CD14-positive monocyte (primary cell): ENCODE measurements around the gene CCDC180. TPM values are rescaled to one million over a fixed set of nuclear protein-coding genes. Genes with fewer than 3 reads are reported as not detected.
A peak's percentile ranks its signal among the peaks of the same experiment; 100 is the strongest.

Experiments
- DNase-seq, 3 donors: peaks; one replicate each; pipeline ENCODE4 v3.0.0-alpha.2; 2011 to 2022
- H2AFZ ChIP-seq: 2 replicates; pipeline ENCODE4 v1.6.0; 2012; ENCODE audit warnings: mild to moderate bottlenecking, low read depth, low read length, inconsistent platforms; ENCODE audit not compliant: insufficient read depth, poor library complexity, severe bottlenecking
- H3K27ac ChIP-seq, 2 donors: 1 replicate in 1 of 2; 2 replicates in 1 of 2; pipeline ENCODE4 v1.5.1; 2012 to 2013; ENCODE audit warnings: low read length in 2 of 2, control low read depth in 1 of 2, inconsistent platforms in 1 of 2, low read depth in 1 of 2, mild to moderate bottlenecking in 1 of 2
- H3K27me3 ChIP-seq, 2 donors: one replicate each; pipeline versions ENCODE4 v1.6.0 to v1.6.1; 2011 to 2013; ENCODE audit warnings: low read length in 2 of 2; ENCODE audit not compliant: control insufficient read depth in 2 of 2, insufficient read depth in 2 of 2
- H3K36me3 ChIP-seq, 2 donors: replicated peaks in 1 of 2; 1 replicate in 1 of 2; 2 replicates in 1 of 2; pipeline versions ENCODE4 v1.5.1 to v1.6.1; 2012 to 2013; ENCODE audit warnings: low read length in 2 of 2, control low read depth in 1 of 2, inconsistent platforms in 1 of 2, mild to moderate bottlenecking in 1 of 2; ENCODE audit not compliant: insufficient read depth in 2 of 2, control insufficient read depth in 1 of 2
- H3K4me1 ChIP-seq, 2 donors: 1 replicate in 1 of 2; 2 replicates in 1 of 2; pipeline versions ENCODE4 v1.5.1 to v1.6.1; 2012 to 2013; ENCODE audit warnings: low read length in 2 of 2, control low read depth in 1 of 2, inconsistent platforms in 1 of 2, mild to moderate bottlenecking in 1 of 2, moderate library complexity in 1 of 2; ENCODE audit not compliant: insufficient read depth in 2 of 2, control insufficient read depth in 1 of 2
- H3K4me2 ChIP-seq: replicated peaks from 2 replicates; pipeline ENCODE3; 2012; ENCODE audit warnings: low read length, moderate library complexity, mild to moderate bottlenecking; ENCODE audit not compliant: poor library complexity, severe bottlenecking; ENCODE audit errors: extremely low read depth
- H3K4me3 ChIP-seq, 3 experiments: fragments of 200-600 bp in 1 of 3; sonication (generic) in 1 of 3; replicated peaks in 1 of 3; 1 replicate in 2 of 3; 2 replicates in 1 of 3; pipeline ENCODE4 v1.5.1; 2011 to 2013; ENCODE audit warnings: low read length in 3 of 3, mild to moderate bottlenecking in 3 of 3, control low read depth in 2 of 3, low read depth in 2 of 3, inconsistent platforms in 1 of 3, moderate library complexity in 1 of 3
- H3K79me2 ChIP-seq: 2 replicates; pipeline ENCODE4 v1.6.0; 2012; ENCODE audit warnings: mild to moderate bottlenecking, control low read depth, inconsistent platforms, low read length, moderate library complexity; ENCODE audit not compliant: insufficient read depth
- H3K9ac ChIP-seq: 2 replicates; pipeline ENCODE4 v1.6.0; 2017; ENCODE audit warnings: low read length, mild to moderate bottlenecking; ENCODE audit not compliant: insufficient read depth, poor library complexity, severe bottlenecking
- H3K9me3 ChIP-seq, 2 donors: replicated peaks in 1 of 2; 1 replicate in 1 of 2; 2 replicates in 1 of 2; pipeline versions ENCODE4 v1.5.1 to v1.6.1; 2012 to 2013; ENCODE audit warnings: low read length in 2 of 2, control low read depth in 1 of 2; ENCODE audit not compliant: control insufficient read depth in 1 of 2, insufficient read depth in 1 of 2
- H4K20me1 ChIP-seq: 2 replicates; pipeline ENCODE4 v1.6.0; 2012; ENCODE audit warnings: mild to moderate bottlenecking, low read length, control low read depth, moderate library complexity; ENCODE audit not compliant: insufficient read depth
- H3K27ac Mint-ChIP-seq, 7 donors: one replicate each; pipeline ENCODE4 v1.8.0; 2020; ENCODE audit warnings: mild to moderate bottlenecking in 7 of 7, mixed read lengths in 7 of 7, moderate library complexity in 6 of 7, inconsistent platforms in 2 of 7
- H3K27me3 Mint-ChIP-seq, 3 donors: one replicate each; pipeline ENCODE4 v1.8.0; 2021 to 2022; ENCODE audit warnings: low read depth in 3 of 3, mild to moderate bottlenecking in 3 of 3, mixed read lengths in 3 of 3, moderate library complexity in 3 of 3, inconsistent platforms in 1 of 3
- H3K36me3 Mint-ChIP-seq, 2 donors: one replicate each; pipeline ENCODE4 v1.8.0; 2020; ENCODE audit warnings: mixed read lengths in 2 of 2, inconsistent platforms in 1 of 2, mild to moderate bottlenecking in 1 of 2
- H3K4me1 Mint-ChIP-seq: one replicate; pipeline ENCODE4 v1.8.0; 2020; ENCODE audit warnings: mild to moderate bottlenecking, mixed read lengths
- H3K4me3 Mint-ChIP-seq, 2 donors: one replicate each; pipeline ENCODE4 v1.8.0; 2020; ENCODE audit warnings: mild to moderate bottlenecking in 2 of 2, mixed read lengths in 2 of 2, moderate library complexity in 1 of 2
- H3K9me3 Mint-ChIP-seq, 7 donors: one replicate each; pipeline ENCODE4 v1.8.0; 2020 to 2022; ENCODE audit warnings: mixed read lengths in 7 of 7, mild to moderate bottlenecking in 6 of 7, moderate library complexity in 6 of 7, inconsistent platforms in 2 of 7
- WGBS: methylation state at CpG from one replicate; pipeline ENCODE4 v1.1.5; 2013; ENCODE audit warnings: missing lambda C conversion rate; ENCODE audit not compliant: insufficient coverage; 5-methylcytosine and 5-hydroxymethylcytosine counted together
- intact Hi-C, 2 donors: fragments of 100-400 bp; cut with micrococcal nuclease; formaldehyde crosslinking; loops; one replicate each; pipeline versions ENCODE4 v1.15.0 to v1.15.1; 2023
- polyA plus RNA-seq, 3 donors: library from polyadenylated mRNA; depleted of rRNA in 1 of 3; unstranded in 2 of 3; stranded (reverse) in 1 of 3; fragments of 300-500 nt in 2 of 3; fragments of >200 nt in 1 of 3; fragmentation: Illumina TruSeq in 2 of 3; gene quantifications; 1 replicate in 2 of 3; 2 replicates in 1 of 3; pipeline ENCODE4 v1.2.3, GENCODE V29; 2012 to 2021
- TF ChIP-seq, protein P1 (sequence below): fragments of 200-600 bp; IDR thresholded peaks from one replicate; pipeline ENCODE4 v1.8.0; 2022; ENCODE audit warnings: antibody characterized with exemption, mild to moderate bottlenecking

CCDC180 gene
- polyA plus RNA-seq, 3 donors, result 0.24 to 1.3 TPM; not detected in 1

DNA sequence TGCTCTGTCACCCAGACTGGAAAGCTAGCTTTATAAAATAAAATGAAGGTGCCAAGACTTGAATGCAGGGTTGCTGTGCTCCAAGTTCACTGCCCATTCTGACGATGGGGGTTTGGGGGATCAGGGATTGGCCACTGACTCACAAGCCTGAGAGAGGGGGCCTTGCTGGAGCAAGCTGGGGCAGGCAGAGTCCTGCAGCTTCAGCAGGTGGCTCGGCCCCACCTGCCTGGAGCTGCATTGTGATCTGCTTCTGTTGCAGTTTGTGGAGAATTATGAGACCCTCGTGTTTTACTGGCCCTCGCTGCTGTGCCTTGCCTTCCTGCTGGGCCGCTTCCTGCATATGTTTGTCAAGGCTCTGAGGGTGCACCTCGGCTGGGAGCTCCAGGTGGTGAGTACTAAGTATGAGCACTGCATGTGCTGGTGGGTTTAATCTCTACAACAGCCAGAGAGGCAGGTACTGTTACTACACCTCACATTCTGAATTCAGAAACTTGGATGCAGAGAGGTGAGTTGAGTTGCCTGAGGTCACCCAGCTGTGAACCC, 31.1 kb upstream of the CCDC180 start:
- Histone ChIP-seq H3K4me3 (no peak overlapping the region), H3K27me3 (no peaks in the 10 kb centered on the region), H3K9me3 (no peaks in the 10 kb centered on the region), H3K27ac (no peak overlapping the region), H3K9ac (no peak overlapping the region), H4K20me1 (no peaks in the 10 kb centered on the region), H3K36me3 (peaks cover 10 to 40% of the 10 kb centered on the region in 2 donors), H3K4me2 (no peak overlapping the region), H2AFZ (no peak overlapping the region), H3K4me1 (no peaks in the 10 kb centered on the region), H3K79me2 (no peaks in the 10 kb centered on the region)
- Mint-ChIP-seq H3K27me3 (no peaks in the 10 kb centered on the region), H3K4me3 (no peak overlapping the region), H3K9me3 (peaks cover 0 to 6% (median 0%) of the 10 kb centered on the region in 7 donors), H3K4me1 (peaks cover 1% of the 10 kb centered on the region), H3K27ac (peak overlapping the region in 1 of 7 donors; percentile 10), H3K36me3 (peaks cover 24 to 46% of the 10 kb centered on the region in 2 donors)
- intact Hi-C loops, result no loop called here
- 97% methylated on average over 5 of the region's 6 CpGs for WGBS
- TF ChIP-seq, protein P1, sequence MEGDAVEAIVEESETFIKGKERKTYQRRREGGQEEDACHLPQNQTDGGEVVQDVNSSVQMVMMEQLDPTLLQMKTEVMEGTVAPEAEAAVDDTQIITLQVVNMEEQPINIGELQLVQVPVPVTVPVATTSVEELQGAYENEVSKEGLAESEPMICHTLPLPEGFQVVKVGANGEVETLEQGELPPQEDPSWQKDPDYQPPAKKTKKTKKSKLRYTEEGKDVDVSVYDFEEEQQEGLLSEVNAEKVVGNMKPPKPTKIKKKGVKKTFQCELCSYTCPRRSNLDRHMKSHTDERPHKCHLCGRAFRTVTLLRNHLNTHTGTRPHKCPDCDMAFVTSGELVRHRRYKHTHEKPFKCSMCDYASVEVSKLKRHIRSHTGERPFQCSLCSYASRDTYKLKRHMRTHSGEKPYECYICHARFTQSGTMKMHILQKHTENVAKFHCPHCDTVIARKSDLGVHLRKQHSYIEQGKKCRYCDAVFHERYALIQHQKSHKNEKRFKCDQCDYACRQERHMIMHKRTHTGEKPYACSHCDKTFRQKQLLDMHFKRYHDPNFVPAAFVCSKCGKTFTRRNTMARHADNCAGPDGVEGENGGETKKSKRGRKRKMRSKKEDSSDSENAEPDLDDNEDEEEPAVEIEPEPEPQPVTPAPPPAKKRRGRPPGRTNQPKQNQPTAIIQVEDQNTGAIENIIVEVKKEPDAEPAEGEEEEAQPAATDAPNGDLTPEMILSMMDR, result no peak
- no peak for DNase-seq

DNA sequence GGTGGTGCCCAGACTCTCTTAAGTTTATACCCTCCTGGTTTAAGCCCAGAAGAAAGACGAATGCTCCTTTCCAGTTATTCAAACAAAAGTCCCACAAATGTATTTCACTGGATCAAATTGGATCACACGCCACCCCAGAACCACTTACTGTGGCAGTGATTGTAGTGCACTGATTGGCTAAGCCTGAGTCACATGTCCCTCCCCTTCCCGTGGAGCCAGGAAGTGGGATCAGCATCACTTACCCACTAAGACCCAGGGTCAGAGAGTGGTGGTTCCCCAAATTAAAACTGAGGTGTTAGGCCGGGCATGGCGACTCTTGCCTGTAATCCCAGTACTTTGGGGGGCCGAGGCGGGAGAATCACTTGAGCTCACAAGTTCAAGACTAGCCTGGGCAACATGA, 29.5 kb upstream of the CCDC180 start:
- Histone ChIP-seq H3K4me1 (no peaks in the 10 kb centered on the region), H3K4me3 (no peak overlapping the region), H3K9me3 (no peaks in the 10 kb centered on the region), H2AFZ (no peak overlapping the region), H4K20me1 (no peaks in the 10 kb centered on the region), H3K27me3 (no peaks in the 10 kb centered on the region), H3K9ac (no peak overlapping the region), H3K27ac (no peak overlapping the region), H3K79me2 (no peaks in the 10 kb centered on the region), H3K4me2 (no peak overlapping the region), H3K36me3 (peaks cover 13 to 46% of the 10 kb centered on the region in 2 donors)
- WGBS, result 100% methylated on average over 6 of the region's 7 CpGs
- intact Hi-C loops, result no loop called here
- DNase-seq, result no peak
- TF ChIP-seq, protein P1, result no peak
- peaks cover 0 to 6% (median 0%) of the 10 kb centered on the region in 7 donors for H3K9me3 Mint-ChIP-seq
- peaks cover 29 to 57% of the 10 kb centered on the region in 2 donors for H3K36me3 Mint-ChIP-seq
- no peak overlapping the region for H3K27ac Mint-ChIP-seq
- no peak overlapping the region for H3K4me3 Mint-ChIP-seq
- H3K4me1 Mint-ChIP-seq, result no peaks in the 10 kb centered on the region
- no peaks in the 10 kb centered on the region for H3K27me3 Mint-ChIP-seq
